Hepatocyte (in vitro differentiated cells): ENCODE measurements around the gene FGFR3. TPM values are rescaled to one million over a fixed set of nuclear protein-coding genes. Genes with fewer than 3 reads are reported as not detected.

Experiments used
- DNase-seq: peaks from one replicate; pipeline ENCODE4 v3.0.0-alpha.2; 2016; ENCODE audit warnings: low spot score
- H2AFZ ChIP-seq: fragments of 200-600 bp; sonication (generic); 2 replicates; pipeline ENCODE4 v1.6.0; 2016; ENCODE audit warnings: antibody characterized with exemption, mild to moderate bottlenecking
- H3K27ac ChIP-seq: fragments of 200-600 bp; sonication (generic); 2 replicates; pipeline ENCODE4 v1.5.1; 2016; ENCODE audit warnings: mild to moderate bottlenecking
- H3K27me3 ChIP-seq: fragments of 200-600 bp; sonication (generic); 2 replicates; pipeline ENCODE4 v1.6.1; 2016
- H3K36me3 ChIP-seq: fragments of 200-600 bp; sonication (generic); replicated peaks from 2 replicates; pipeline ENCODE4 v1.5.1; 2016; ENCODE audit warnings: low read depth; ENCODE audit not compliant: insufficient read depth
- H3K4me1 ChIP-seq: fragments of 200-600 bp; sonication (generic); 2 replicates; pipeline ENCODE4 v1.5.1; 2016; ENCODE audit warnings: mild to moderate bottlenecking, moderate library complexity; ENCODE audit not compliant: insufficient read depth
- H3K4me2 ChIP-seq: fragments of 200-600 bp; sonication (generic); 2 replicates; pipeline ENCODE4 v1.6.0; 2016
- H3K4me3 ChIP-seq: fragments of 200-600 bp; sonication (generic); 2 replicates; pipeline ENCODE4 v1.5.1; 2016; ENCODE audit warnings: mild to moderate bottlenecking
- H3K79me2 ChIP-seq: fragments of 200-600 bp; sonication (generic); 2 replicates; pipeline ENCODE4 v1.6.0; 2017; ENCODE audit warnings: mild to moderate bottlenecking
- H3K9me2 ChIP-seq: fragments of 200-600 bp; sonication (generic); replicated peaks from 2 replicates; pipeline ENCODE4 v1.6.0; 2017; ENCODE audit warnings: mild to moderate bottlenecking; ENCODE audit not compliant: insufficient read depth
- H3K9me3 ChIP-seq: fragments of 200-600 bp; sonication (generic); 2 replicates; pipeline ENCODE4 v1.5.1; 2016; ENCODE audit warnings: low read depth, mild to moderate bottlenecking
- H4K20me1 ChIP-seq: fragments of 200-600 bp; sonication (generic); 2 replicates; pipeline ENCODE4 v1.6.0; 2016; ENCODE audit warnings: mild to moderate bottlenecking; ENCODE audit not compliant: insufficient read depth, poor library complexity, severe bottlenecking
- EZH2 ChIP-seq: fragments of 200-600 bp; sonication (generic); IDR thresholded peaks from 2 replicates; pipeline ENCODE4 v1.6.1; 2016; ENCODE audit warnings: antibody characterized with exemption, mild to moderate bottlenecking, borderline replicate concordance
- EZH2phosphoT487 ChIP-seq: fragments of 200-600 bp; sonication (generic); IDR thresholded peaks from one replicate; pipeline ENCODE4 v1.6.1; 2018; ENCODE audit warnings: antibody characterized with exemption, mild to moderate bottlenecking, low read depth, moderate library complexity; ENCODE audit not compliant: unreplicated experiment, severe bottlenecking
- WGBS: methylation state at CpG from one replicate; pipeline ENCODE4 v1.1.6; 2016; ENCODE audit warnings: low lambda C conversion rate; ENCODE audit errors: missing lambda C conversion rate; 5-methylcytosine and 5-hydroxymethylcytosine counted together
- polyA plus RNA-seq: library from polyadenylated mRNA; unstranded; fragments of >200 nt; fragmentation: Nextera tagmentation; extraction: Ambion mirVana; gene quantifications from 2 replicates; pipeline ENCODE4 v1.2.1, GENCODE V29; 2016
- total RNA-seq: library from RNA; depleted of rRNA; stranded (reverse); fragments of >200 nt; gene quantifications from 2 replicates; pipeline ENCODE4 v1.2.3, GENCODE V29; 2014
- TF ChIP-seq, protein P1 (sequence below): fragments of 200-600 bp; sonication (generic); IDR thresholded peaks from 2 replicates; pipeline ENCODE4 v1.5.1; 2016; ENCODE audit warnings: antibody characterized with exemption, mild to moderate bottlenecking; ENCODE audit not compliant: poor library complexity

Gene FGFR3
- total and polyA plus RNA-seq, 2 experiments from 2014 or later = 82.0 to 99.8 TPM

DNA sequence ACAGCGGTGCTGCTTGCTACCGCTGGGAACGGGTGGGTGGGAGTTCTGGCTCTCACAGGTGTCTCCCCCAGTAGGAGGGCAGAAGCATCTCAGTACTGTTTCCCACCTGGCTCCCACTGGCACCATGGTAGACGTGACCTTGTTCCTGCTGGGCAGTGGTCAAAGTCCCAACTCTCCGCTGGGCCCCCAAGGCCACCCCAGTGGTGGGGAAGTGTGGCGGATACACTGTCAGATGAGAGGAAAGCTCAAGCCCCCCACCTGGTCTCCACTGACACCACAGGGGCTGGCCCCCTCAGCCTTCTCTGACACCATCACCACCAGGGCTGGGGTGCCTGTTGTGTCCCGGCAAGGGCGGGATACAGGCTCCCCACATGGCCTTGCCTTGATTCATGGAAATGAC lies 38.2 kb downstream of the FGFR3 start:
- Histone ChIP-seq H3K4me2 (no peak overlapping the region), H3K9me3 (no peaks in the 10 kb centered on the region), H3K27me3 (no peaks in the 10 kb centered on the region), H3K4me1 (no peaks in the 10 kb centered on the region), H2AFZ (no peak overlapping the region), H3K27ac (no peak overlapping the region), H3K9me2 (no peaks in the 10 kb centered on the region), H3K4me3 (no peak overlapping the region), H3K79me2 (no peaks in the 10 kb centered on the region), H4K20me1 (no peaks in the 10 kb centered on the region), H3K36me3 (no peaks in the 10 kb centered on the region)
- no peak for DNase-seq
- TF ChIP-seq EZH2 = no peak
- TF ChIP-seq, protein P1, sequence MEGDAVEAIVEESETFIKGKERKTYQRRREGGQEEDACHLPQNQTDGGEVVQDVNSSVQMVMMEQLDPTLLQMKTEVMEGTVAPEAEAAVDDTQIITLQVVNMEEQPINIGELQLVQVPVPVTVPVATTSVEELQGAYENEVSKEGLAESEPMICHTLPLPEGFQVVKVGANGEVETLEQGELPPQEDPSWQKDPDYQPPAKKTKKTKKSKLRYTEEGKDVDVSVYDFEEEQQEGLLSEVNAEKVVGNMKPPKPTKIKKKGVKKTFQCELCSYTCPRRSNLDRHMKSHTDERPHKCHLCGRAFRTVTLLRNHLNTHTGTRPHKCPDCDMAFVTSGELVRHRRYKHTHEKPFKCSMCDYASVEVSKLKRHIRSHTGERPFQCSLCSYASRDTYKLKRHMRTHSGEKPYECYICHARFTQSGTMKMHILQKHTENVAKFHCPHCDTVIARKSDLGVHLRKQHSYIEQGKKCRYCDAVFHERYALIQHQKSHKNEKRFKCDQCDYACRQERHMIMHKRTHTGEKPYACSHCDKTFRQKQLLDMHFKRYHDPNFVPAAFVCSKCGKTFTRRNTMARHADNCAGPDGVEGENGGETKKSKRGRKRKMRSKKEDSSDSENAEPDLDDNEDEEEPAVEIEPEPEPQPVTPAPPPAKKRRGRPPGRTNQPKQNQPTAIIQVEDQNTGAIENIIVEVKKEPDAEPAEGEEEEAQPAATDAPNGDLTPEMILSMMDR = no peak
- WGBS = 97% methylated on average over 8 of the region's 8 CpGs

DNA sequence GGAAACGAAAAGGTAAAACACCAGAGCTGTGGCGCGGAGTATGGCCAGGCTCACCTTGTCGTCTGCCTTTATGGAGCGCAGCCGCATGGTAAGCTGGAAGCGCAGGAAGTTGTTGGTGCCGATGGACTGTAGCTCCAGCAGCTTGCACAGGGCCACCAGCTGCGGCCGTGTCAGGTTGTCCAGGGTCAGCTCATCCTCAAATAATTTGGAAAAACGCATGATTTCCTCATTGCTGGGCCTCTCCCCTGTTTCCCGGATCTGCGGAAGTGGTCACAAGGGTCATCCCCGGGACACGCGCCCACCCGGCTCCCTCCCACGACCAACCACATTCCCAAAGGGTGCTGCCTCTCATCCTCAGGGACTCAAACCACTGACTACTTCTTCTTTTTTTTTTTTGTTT lies 39.6 kb downstream of the FGFR3 start:
- Histone ChIP-seq H3K27ac (no peak overlapping the region), H3K36me3 (no peaks in the 10 kb centered on the region), H3K9me3 (no peaks in the 10 kb centered on the region), H3K79me2 (no peaks in the 10 kb centered on the region), H3K9me2 (no peaks in the 10 kb centered on the region), H4K20me1 (no peaks in the 10 kb centered on the region), H3K4me2 (no peak overlapping the region), H3K4me3 (no peak overlapping the region), H3K27me3 (no peaks in the 10 kb centered on the region), H2AFZ (no peak overlapping the region), H3K4me1 (no peaks in the 10 kb centered on the region)
- no peak for DNase-seq
- TF ChIP-seq EZH2phosphoT487 (no peak), EZH2 (no peak)
- TF ChIP-seq, protein P1 = no peak
- WGBS = 97% methylated on average over 16 of the region's 18 CpGs

DNA sequence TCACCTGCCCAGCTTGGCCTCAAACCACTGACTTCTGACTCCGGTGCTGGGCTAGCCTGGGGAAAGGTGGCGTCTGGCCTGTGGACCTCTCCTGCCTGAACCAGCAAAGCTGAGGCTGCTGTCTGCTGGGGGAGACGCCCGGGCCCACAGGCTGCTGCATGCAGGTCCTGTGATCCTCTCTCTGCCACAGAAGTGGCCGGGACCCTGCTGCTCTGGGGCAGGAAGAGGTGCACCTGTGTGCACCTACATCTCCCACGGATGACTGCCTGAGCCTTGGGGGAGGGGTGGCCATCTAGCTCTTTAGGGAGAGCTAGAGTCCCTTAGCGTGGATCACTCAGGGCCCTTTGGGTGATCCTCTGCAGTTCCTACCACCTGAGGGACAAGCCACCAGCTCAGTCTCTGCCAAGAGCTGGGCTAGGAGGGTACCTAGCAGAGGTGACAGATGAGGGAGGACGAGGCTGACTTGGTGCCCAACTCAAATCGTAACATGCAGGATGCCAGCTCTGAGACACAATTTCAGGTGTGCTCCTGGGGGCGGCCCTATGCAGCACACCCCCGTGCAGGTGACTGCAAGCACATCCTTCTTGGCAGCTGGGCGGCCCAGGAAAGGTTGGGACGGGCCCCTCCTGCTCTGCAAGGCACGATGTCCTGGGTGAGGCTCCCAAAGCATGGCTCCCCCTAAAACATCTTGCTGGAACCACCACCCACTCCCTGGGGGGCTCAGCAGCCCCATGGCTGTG lies 40.4 kb downstream of the FGFR3 start:
- H4K20me1 ChIP-seq = no peaks in the 10 kb centered on the region
- H3K4me3 ChIP-seq = no peak overlapping the region
- H3K9me2 ChIP-seq = no peaks in the 10 kb centered on the region
- no peak overlapping the region for H3K4me2 ChIP-seq
- DNase-seq = no peak
- H3K79me2 ChIP-seq = peaks cover 6% of the 10 kb centered on the region
- WGBS = 97% methylated on average over 14 of the region's 14 CpGs
- no peaks in the 10 kb centered on the region for H3K9me3 ChIP-seq
- H2AFZ ChIP-seq = no peak overlapping the region
- no peaks in the 10 kb centered on the region for H3K27me3 ChIP-seq
- H3K27ac ChIP-seq = no peak overlapping the region
- H3K4me1 ChIP-seq = no peaks in the 10 kb centered on the region
- no peaks in the 10 kb centered on the region for H3K36me3 ChIP-seq
- TF ChIP-seq EZH2phosphoT487 (no peak), EZH2 (no peak)
- TF ChIP-seq, protein P1 = no peak
